GM12872 (cell line): Measurements from ENCODE around the gene SLC25A18.

Source experiments
- CTCF ChIP-seq: IDR thresholded peaks from 3 replicates; pipeline ENCODE4 v1.5.1; 2011; ENCODE audit warnings: low read depth, mild to moderate bottlenecking, low read length, moderate library complexity; ENCODE audit not compliant: insufficient read depth

The SLC25A18 gene, protein sequence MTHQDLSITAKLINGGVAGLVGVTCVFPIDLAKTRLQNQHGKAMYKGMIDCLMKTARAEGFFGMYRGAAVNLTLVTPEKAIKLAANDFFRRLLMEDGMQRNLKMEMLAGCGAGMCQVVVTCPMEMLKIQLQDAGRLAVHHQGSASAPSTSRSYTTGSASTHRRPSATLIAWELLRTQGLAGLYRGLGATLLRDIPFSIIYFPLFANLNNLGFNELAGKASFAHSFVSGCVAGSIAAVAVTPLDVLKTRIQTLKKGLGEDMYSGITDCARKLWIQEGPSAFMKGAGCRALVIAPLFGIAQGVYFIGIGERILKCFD

GRCh38 chr22:17562906-17563870 lies at the start of gene SLC25A18:
Gene SLC25A18, plus strand, starts transcription at chr22:17563498. Its CDS starts 16,447 bp downstream, at chr22:17579945.
- TF ChIP-seq CTCF, result no peak

- TF ChIP-seq CTCF, result no peak
Measured at GRCh38 chr22:17513612-17514011, 49.7 kb upstream of the SLC25A18 start.

DNA sequence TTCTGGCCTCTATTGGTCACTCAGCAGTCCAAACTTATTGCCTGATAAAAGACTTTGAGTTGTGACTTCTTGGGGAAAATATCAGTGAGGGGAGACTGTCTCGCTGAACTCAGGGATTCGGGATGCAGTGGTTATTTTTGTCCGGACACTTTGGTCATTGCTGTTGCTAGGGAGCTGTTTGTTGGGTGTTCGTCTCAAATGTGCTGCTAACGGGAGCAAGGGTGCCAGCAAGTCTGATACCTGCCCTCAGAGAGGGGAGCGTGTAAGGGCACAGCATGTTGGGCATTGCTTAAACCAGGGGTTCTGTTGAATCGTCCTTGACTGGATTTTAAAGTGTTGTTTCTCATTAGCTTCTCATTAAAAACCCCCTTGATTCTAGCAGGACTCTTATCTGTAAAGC lies 49.2 kb upstream of the SLC25A18 start:
- no peak for TF ChIP-seq CTCF

DNA sequence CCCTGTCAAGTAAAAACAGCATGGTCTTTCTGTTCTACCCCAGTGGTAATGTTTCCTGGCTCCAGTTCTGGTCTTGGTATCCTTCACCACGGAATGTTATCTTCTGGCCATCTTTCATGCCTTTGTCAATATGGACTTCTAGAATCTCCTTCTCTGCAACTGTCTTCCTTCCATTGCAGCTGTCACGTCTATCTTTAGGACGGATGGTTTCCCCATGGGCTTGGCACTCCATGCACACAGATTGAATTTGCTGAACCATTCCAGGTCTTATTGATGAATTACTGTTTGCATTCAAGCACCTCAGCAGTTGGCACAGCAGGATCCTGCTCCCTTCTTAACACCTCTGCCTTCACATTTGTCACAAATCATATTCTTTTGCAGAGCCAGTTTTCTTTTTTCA lies 44.9 kb upstream of the SLC25A18 start:
- no peak for TF ChIP-seq CTCF

DNA sequence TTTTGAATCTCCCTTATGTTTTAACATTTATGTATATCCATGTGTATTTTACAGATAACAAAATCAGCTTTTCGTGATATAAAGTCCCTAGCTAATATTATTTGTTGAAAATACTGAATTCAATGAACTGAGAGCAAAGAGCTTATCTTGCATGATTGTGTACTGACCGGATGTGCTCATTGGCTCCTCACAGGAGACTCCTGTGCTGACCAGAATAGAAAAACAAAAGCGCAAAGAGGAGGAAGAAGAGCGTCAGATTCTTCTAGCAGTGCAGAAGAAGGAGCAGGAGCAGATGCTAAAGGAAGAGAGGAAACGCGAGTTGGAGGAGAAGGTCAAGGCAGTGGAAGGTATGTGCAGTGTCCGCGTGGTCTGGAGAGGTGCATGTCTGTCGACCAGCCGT lies 39.4 kb upstream of the SLC25A18 start:
- no peak for TF ChIP-seq CTCF

- TF ChIP-seq CTCF, result no peak
Measured at GRCh38 chr22:17536269-17536668, 27.0 kb upstream of the SLC25A18 start.

DNA sequence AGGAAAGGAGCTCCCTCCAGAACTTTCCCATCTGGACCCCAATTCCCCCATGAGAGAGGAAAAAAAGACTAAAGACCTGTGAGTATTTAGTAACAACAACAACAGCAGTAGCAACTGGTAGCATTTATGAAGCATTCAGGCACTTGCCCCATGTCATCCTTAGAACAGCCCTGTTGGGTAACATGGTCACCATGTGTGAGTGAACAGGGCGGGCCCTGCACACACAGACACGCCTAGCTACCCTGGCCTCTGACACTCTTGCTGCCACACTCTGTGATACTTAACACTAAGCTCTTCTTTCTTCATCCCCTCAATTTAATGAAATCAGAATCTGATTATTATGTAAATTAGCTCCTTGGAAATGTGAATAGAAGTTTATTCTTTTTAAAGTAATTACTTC lies 26.1 kb upstream of the SLC25A18 start:
- TF ChIP-seq CTCF, result no peak
